GM20000 (cell line): ENCODE data around the gene DENND1A.
A peak's percentile ranks its signal among the peaks of the same experiment; 100 is the strongest.

Experiments used
- DNase-seq: peaks from one replicate; pipeline ENCODE4 v3.0.0; 2012; ENCODE audit warnings: low spot score
- CTCF ChIP-seq: IDR thresholded peaks from 2 replicates; pipeline ENCODE4 v1.5.1; 2012; ENCODE audit warnings: mild to moderate bottlenecking, control low read depth; ENCODE audit errors: extremely low read depth, missing control alignments

DENND1A gene

DNA sequence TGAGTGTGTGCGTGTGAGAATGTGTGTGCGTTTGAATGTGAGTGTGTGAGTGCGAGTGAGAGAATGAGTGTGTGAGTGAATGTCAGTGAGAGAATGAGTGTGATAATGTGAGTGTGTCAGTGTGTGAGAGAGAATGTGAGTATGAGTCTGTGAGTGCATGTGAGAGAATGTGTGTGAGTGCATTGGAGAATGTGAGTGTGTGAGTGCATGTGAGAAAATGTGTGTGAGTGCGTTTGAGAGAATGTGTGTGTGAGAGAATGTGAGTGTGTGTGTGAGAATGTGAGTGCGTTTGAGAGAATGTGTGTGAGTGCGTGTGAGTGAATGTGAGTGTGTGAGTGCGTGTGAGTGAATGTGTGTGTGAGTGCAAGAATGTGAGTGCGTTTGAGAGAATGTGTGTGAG, 42.7 kb upstream of the DENND1A start:
- no peak for DNase-seq
- no peak for TF ChIP-seq CTCF

DNA sequence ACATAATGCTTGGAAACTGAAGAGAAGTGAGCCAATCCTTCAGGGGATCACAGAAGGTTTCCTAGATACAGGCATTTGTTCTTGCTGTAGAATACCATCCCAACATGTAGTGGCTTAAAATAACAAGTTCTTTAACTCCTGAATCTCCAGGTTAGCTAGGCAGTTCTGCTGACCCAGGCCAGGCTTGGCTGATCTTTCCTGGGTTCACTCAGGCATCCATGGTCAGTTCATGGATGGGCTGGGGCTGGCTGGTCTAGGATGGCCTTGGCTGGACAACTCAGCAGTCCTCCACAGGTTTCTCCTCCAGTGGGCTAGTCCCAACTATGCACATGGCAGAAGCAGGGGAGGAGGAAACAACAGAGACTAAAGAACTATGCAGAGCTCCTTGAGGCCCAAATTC, 37.4 kb upstream of the DENND1A start:
- TF ChIP-seq CTCF, result no peak

DNA sequence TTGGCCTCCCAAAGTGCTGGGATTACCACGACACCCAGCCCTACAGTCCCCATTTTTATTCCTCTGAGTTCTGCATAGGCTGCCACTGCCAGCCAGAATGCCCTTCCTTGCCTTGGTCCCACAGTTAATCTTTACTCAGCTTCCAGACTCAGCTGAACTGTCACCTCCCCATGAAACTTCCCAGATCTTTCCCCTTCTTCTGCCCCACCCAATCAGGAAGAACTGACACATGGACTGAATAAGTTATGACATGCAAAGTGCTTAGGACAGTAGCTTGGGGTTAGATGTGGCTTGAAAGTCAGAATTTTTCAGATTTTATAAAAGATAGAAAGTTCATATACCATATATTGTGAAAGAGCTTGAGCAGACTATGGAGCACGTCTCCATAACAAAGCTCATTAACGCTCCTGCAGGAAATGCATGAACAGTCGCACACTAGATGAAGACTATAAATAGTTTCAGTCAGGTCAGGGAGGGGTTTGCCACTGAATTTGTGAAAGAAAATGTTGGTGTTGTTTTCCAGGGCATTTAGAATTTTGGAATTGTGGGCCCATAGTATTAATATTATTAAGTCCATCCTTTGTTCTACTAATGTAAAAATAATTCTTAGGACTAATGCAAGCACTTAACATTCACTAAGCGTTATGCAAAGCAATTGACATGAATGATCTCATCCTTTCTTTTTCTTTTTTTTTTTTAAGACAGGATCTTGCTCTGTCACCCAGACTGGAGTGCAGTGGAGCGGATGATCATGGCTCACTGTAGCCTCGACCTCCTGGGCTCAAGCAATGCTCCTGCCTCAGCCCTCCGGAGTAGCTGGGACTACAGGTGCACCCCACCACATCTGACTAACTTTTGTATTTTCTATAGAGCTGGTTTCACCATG, 36.1 kb upstream of the DENND1A start:
- no peak for TF ChIP-seq CTCF

More for the DNA sequence above, 37.4 kb upstream of the DENND1A start:
- no peak for DNase-seq

DNA sequence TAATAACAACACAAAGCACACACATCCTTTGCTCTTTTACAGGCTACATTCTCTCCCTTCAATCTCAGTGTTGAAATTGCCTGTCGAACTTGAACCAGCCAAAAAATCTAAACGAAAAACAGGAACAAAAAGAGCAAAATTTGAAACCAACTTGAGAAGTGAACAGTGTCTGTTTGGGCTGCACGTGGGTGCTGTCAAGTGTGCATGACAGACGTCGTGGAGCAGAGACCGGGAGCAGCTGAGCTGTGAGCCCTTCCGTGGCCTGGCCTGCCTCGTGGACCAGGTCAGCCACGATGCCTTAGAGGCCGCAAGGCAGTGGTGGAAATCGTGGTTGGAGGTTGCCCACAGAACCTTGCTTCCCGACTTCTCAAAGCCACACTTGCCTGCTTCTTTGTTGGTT, 34.8 kb upstream of the DENND1A start:
- TF ChIP-seq CTCF, result no peak
- no peak for DNase-seq

More for the DNA sequence above, 36.1 kb upstream of the DENND1A start:
- DNase-seq, result no peak

DNA sequence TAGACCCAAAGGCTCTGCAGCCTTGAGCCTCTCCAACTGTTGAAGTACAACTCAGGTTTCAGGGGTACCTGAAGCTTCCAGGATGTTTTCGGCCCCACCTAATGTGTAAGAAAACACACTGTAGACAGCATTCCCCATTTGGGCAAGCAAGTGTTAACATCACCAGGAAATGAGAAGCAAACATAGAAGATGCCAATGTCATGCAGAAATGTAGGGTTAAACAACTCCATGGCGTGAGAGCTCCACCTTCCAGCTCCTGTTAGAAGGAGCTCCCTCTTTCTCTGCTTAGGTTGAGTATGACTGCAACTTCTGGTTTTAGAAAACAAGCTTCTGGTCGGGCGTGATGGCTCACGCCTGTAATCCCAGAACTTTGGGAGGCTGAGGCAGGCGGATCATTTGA, 31.0 kb upstream of the DENND1A start:
- no peak for DNase-seq
- TF ChIP-seq CTCF, result no peak

- TF ChIP-seq CTCF, result no peak
- peak; percentile 30 for DNase-seq
These were observed 30.4 kb upstream of the DENND1A start for GRCh38 chr9:123960366-123960765.

DNA sequence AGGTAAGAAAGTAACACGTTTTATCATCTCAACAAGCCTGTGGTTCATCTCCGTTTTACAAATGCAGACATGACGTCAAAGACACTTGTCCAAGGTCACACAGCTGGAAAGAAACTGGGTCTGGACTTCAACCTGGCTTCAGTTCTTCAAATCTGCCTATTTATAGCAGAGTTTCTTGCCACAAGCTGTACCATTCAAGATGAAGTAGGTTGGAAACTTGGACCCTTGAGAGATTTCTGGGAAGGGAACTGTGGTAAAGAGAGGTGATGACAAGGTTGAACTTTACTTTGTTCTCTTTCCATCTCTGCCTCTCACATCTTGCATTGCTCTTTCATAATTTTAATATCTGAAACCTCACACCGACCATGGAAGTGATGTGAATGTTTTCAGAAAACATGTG, 29.9 kb upstream of the DENND1A start:
- TF ChIP-seq CTCF, result no peak
- DNase-seq, result no peak
